CD14-positive monocyte (primary cell): ENCODE data around the gene ADAMTS8. TPM values are rescaled to one million over a fixed set of nuclear protein-coding genes. Genes with fewer than 3 reads are reported as not detected.

ENCODE experiments used
- DNase-seq, 3 donors: peaks; one replicate each; pipeline ENCODE4 v3.0.0-alpha.2; 2011 to 2022
- H2AFZ ChIP-seq: 2 replicates; pipeline ENCODE4 v1.6.0; 2012; ENCODE audit warnings: mild to moderate bottlenecking, low read depth, low read length, inconsistent platforms; ENCODE audit not compliant: insufficient read depth, poor library complexity, severe bottlenecking
- H3K27ac ChIP-seq, 2 donors: 1 replicate in 1 of 2; 2 replicates in 1 of 2; pipeline ENCODE4 v1.5.1; 2012 to 2013; ENCODE audit warnings: low read length in 2 of 2, control low read depth in 1 of 2, inconsistent platforms in 1 of 2, low read depth in 1 of 2, mild to moderate bottlenecking in 1 of 2
- H3K27me3 ChIP-seq, 2 donors: one replicate each; pipeline versions ENCODE4 v1.6.0 to v1.6.1; 2011 to 2013; ENCODE audit warnings: low read length in 2 of 2; ENCODE audit not compliant: control insufficient read depth in 2 of 2, insufficient read depth in 2 of 2
- H3K36me3 ChIP-seq, 2 donors: replicated peaks in 1 of 2; 1 replicate in 1 of 2; 2 replicates in 1 of 2; pipeline versions ENCODE4 v1.5.1 to v1.6.1; 2012 to 2013; ENCODE audit warnings: low read length in 2 of 2, control low read depth in 1 of 2, inconsistent platforms in 1 of 2, mild to moderate bottlenecking in 1 of 2; ENCODE audit not compliant: insufficient read depth in 2 of 2, control insufficient read depth in 1 of 2
- H3K4me1 ChIP-seq, 2 donors: 1 replicate in 1 of 2; 2 replicates in 1 of 2; pipeline versions ENCODE4 v1.5.1 to v1.6.1; 2012 to 2013; ENCODE audit warnings: low read length in 2 of 2, control low read depth in 1 of 2, inconsistent platforms in 1 of 2, mild to moderate bottlenecking in 1 of 2, moderate library complexity in 1 of 2; ENCODE audit not compliant: insufficient read depth in 2 of 2, control insufficient read depth in 1 of 2
- H3K4me2 ChIP-seq: replicated peaks from 2 replicates; pipeline ENCODE3; 2012; ENCODE audit warnings: low read length, moderate library complexity, mild to moderate bottlenecking; ENCODE audit not compliant: poor library complexity, severe bottlenecking; ENCODE audit errors: extremely low read depth
- H3K4me3 ChIP-seq, 3 experiments: fragments of 200-600 bp in 1 of 3; sonication (generic) in 1 of 3; replicated peaks in 1 of 3; 1 replicate in 2 of 3; 2 replicates in 1 of 3; pipeline ENCODE4 v1.5.1; 2011 to 2013; ENCODE audit warnings: low read length in 3 of 3, mild to moderate bottlenecking in 3 of 3, control low read depth in 2 of 3, low read depth in 2 of 3, inconsistent platforms in 1 of 3, moderate library complexity in 1 of 3
- H3K79me2 ChIP-seq: 2 replicates; pipeline ENCODE4 v1.6.0; 2012; ENCODE audit warnings: mild to moderate bottlenecking, control low read depth, inconsistent platforms, low read length, moderate library complexity; ENCODE audit not compliant: insufficient read depth
- H3K9ac ChIP-seq: 2 replicates; pipeline ENCODE4 v1.6.0; 2017; ENCODE audit warnings: low read length, mild to moderate bottlenecking; ENCODE audit not compliant: insufficient read depth, poor library complexity, severe bottlenecking
- H3K9me3 ChIP-seq, 2 donors: replicated peaks in 1 of 2; 1 replicate in 1 of 2; 2 replicates in 1 of 2; pipeline versions ENCODE4 v1.5.1 to v1.6.1; 2012 to 2013; ENCODE audit warnings: low read length in 2 of 2, control low read depth in 1 of 2; ENCODE audit not compliant: control insufficient read depth in 1 of 2, insufficient read depth in 1 of 2
- H4K20me1 ChIP-seq: 2 replicates; pipeline ENCODE4 v1.6.0; 2012; ENCODE audit warnings: mild to moderate bottlenecking, low read length, control low read depth, moderate library complexity; ENCODE audit not compliant: insufficient read depth
- H3K27ac Mint-ChIP-seq, 7 donors: one replicate each; pipeline ENCODE4 v1.8.0; 2020; ENCODE audit warnings: mild to moderate bottlenecking in 7 of 7, mixed read lengths in 7 of 7, moderate library complexity in 6 of 7, inconsistent platforms in 2 of 7
- H3K27me3 Mint-ChIP-seq, 3 donors: one replicate each; pipeline ENCODE4 v1.8.0; 2021 to 2022; ENCODE audit warnings: low read depth in 3 of 3, mild to moderate bottlenecking in 3 of 3, mixed read lengths in 3 of 3, moderate library complexity in 3 of 3, inconsistent platforms in 1 of 3
- H3K36me3 Mint-ChIP-seq, 2 donors: one replicate each; pipeline ENCODE4 v1.8.0; 2020; ENCODE audit warnings: mixed read lengths in 2 of 2, inconsistent platforms in 1 of 2, mild to moderate bottlenecking in 1 of 2
- H3K4me1 Mint-ChIP-seq: one replicate; pipeline ENCODE4 v1.8.0; 2020; ENCODE audit warnings: mild to moderate bottlenecking, mixed read lengths
- H3K4me3 Mint-ChIP-seq, 2 donors: one replicate each; pipeline ENCODE4 v1.8.0; 2020; ENCODE audit warnings: mild to moderate bottlenecking in 2 of 2, mixed read lengths in 2 of 2, moderate library complexity in 1 of 2
- H3K9me3 Mint-ChIP-seq, 7 donors: one replicate each; pipeline ENCODE4 v1.8.0; 2020 to 2022; ENCODE audit warnings: mixed read lengths in 7 of 7, mild to moderate bottlenecking in 6 of 7, moderate library complexity in 6 of 7, inconsistent platforms in 2 of 7
- WGBS: methylation state at CpG from one replicate; pipeline ENCODE4 v1.1.5; 2013; ENCODE audit warnings: missing lambda C conversion rate; ENCODE audit not compliant: insufficient coverage; 5-methylcytosine and 5-hydroxymethylcytosine counted together
- intact Hi-C, 2 donors: fragments of 100-400 bp; cut with micrococcal nuclease; formaldehyde crosslinking; loops; one replicate each; pipeline versions ENCODE4 v1.15.0 to v1.15.1; 2023
- polyA plus RNA-seq, 3 donors: library from polyadenylated mRNA; depleted of rRNA in 1 of 3; unstranded in 2 of 3; stranded (reverse) in 1 of 3; fragments of 300-500 nt in 2 of 3; fragments of >200 nt in 1 of 3; fragmentation: Illumina TruSeq in 2 of 3; gene quantifications; 1 replicate in 2 of 3; 2 replicates in 1 of 3; pipeline ENCODE4 v1.2.3, GENCODE V29; 2012 to 2021
- TF ChIP-seq, protein P1 (sequence below): fragments of 200-600 bp; IDR thresholded peaks from one replicate; pipeline ENCODE4 v1.8.0; 2022; ENCODE audit warnings: antibody characterized with exemption, mild to moderate bottlenecking

Gene ADAMTS8
- polyA plus RNA-seq, 3 donors: not detected

DNA sequence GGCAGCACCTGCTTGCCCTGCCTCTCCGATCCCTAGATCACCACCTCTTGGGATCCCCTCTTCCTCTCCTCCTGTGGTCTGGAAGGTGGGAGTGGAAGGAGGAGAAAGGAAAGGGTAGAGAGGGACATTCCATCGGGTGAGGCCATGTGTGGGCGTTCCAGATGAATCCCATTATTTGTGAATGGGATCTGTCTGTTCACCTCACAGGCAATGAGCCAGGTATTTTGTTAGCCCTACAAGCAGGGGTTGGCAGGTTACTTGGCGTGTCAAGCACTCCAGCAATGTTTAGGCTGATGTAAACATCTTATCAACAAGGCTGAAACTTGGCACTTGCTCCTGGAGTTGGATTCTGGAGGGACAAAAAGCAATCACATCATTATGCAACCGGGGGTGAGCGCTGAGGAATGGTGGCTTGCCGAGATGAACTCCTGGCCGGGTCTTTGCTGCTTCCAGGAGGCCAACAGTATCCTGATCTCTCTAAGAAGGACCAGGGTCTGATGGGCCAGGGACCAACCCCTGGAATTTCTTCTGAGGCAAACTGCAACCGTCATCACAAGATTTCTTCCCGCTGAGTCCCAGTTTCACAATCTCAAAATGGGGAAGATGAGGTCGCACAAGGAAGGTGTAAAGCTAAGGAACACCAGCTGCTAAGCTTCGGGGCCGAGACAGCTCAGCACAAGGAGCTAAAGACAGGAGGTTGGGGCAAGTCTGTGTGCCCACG lies 7.8 kb downstream of the ADAMTS8 start:
- Mint-ChIP-seq H3K4me3 (peak overlapping the region in 1 of 2 donors; percentile 31), H3K27ac (no peak overlapping the region), H3K9me3 (no peaks in the 10 kb centered on the region), H3K36me3 (no peaks in the 10 kb centered on the region), H3K27me3 (peaks cover 24 to 40% (median 36%) of the 10 kb centered on the region in 3 donors), H3K4me1 (peaks cover 8% of the 10 kb centered on the region)
- Histone ChIP-seq H3K36me3 (no peaks in the 10 kb centered on the region), H3K79me2 (no peaks in the 10 kb centered on the region), H2AFZ (peak overlapping the region; percentile 41), H3K27ac (no peak overlapping the region), H3K4me1 (peaks cover 8 to 10% of the 10 kb centered on the region in 2 donors), H3K9ac (no peak overlapping the region), H4K20me1 (no peaks in the 10 kb centered on the region), H3K27me3 (peaks cover 0 to 16% of the 10 kb centered on the region in 2 donors), H3K4me2 (no peak overlapping the region), H3K9me3 (no peaks in the 10 kb centered on the region), H3K4me3 (no peak overlapping the region)
- intact Hi-C loops: no loop called here
- peak; percentile 5 to 48 (median 14) for DNase-seq
- WGBS: 47% methylated on average over 9 of the region's 14 CpGs
- TF ChIP-seq, protein P1, sequence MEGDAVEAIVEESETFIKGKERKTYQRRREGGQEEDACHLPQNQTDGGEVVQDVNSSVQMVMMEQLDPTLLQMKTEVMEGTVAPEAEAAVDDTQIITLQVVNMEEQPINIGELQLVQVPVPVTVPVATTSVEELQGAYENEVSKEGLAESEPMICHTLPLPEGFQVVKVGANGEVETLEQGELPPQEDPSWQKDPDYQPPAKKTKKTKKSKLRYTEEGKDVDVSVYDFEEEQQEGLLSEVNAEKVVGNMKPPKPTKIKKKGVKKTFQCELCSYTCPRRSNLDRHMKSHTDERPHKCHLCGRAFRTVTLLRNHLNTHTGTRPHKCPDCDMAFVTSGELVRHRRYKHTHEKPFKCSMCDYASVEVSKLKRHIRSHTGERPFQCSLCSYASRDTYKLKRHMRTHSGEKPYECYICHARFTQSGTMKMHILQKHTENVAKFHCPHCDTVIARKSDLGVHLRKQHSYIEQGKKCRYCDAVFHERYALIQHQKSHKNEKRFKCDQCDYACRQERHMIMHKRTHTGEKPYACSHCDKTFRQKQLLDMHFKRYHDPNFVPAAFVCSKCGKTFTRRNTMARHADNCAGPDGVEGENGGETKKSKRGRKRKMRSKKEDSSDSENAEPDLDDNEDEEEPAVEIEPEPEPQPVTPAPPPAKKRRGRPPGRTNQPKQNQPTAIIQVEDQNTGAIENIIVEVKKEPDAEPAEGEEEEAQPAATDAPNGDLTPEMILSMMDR: no peak

GRCh38 chr11:130418756-130419155 lies 9.7 kb downstream of the ADAMTS8 start:
- TF ChIP-seq, protein P1: no peak
- H3K4me3 ChIP-seq: no peak overlapping the region
- Mint-ChIP-seq H3K4me3 (no peak overlapping the region), H3K27me3 (peaks cover 23 to 32% (median 29%) of the 10 kb centered on the region in 3 donors), H3K36me3 (no peaks in the 10 kb centered on the region), H3K9me3 (no peaks in the 10 kb centered on the region), H3K4me1 (peaks cover 9% of the 10 kb centered on the region), H3K27ac (peak overlapping the region in 1 of 7 donors; percentile 58)
- no peaks in the 10 kb centered on the region for H3K36me3 ChIP-seq
- no peaks in the 10 kb centered on the region for H4K20me1 ChIP-seq
- H3K79me2 ChIP-seq: no peaks in the 10 kb centered on the region
- no peak overlapping the region for H2AFZ ChIP-seq
- peaks cover 0 to 4% of the 10 kb centered on the region in 2 donors for H3K27me3 ChIP-seq
- H3K4me2 ChIP-seq: no peak overlapping the region
- H3K4me1 ChIP-seq: peaks cover 8 to 10% of the 10 kb centered on the region in 2 donors
- H3K9ac ChIP-seq: no peak overlapping the region
- intact Hi-C loops: no loop called here
- 80% methylated on average over 4 of the region's 12 CpGs for WGBS
- DNase-seq: no peak
- no peaks in the 10 kb centered on the region for H3K9me3 ChIP-seq
- no peak overlapping the region for H3K27ac ChIP-seq
